Common myeloid progenitor, CD34-positive (primary cell): ENCODE results near the gene SGMS1.

Experiments used
- CTCF ChIA-PET: fragments of 350-600 bp; sonication (Branson Sonifier 250); formaldehyde crosslinking; loops from one replicate; lab custom pipeline; 2021; ENCODE audit warnings: antibody characterized with exemption; lab: Charles Lee
- POLR2A ChIA-PET: fragments of 350-600 bp; sonication (Branson Sonifier 250); formaldehyde crosslinking; loops from one replicate; lab custom pipeline; 2021; ENCODE audit warnings: antibody characterized with exemption; lab: Charles Lee
- DNase-seq, 3 donors: peaks; one replicate each; pipeline versions ENCODE4 v3.0.0 to v3.0.0-alpha.2; 2013
- H3K27ac ChIP-seq, 2 experiments: 1 replicate in 1 of 2; 2 replicates in 1 of 2; pipeline ENCODE4 v1.7.0; 2013; ENCODE audit warnings: inconsistent platforms in 2 of 2, low read length in 2 of 2, mild to moderate bottlenecking in 2 of 2, low read depth in 1 of 2, moderate library complexity in 1 of 2; ENCODE audit not compliant: severe bottlenecking in 2 of 2, insufficient read depth in 1 of 2, poor library complexity in 1 of 2
- H3K27me3 ChIP-seq, 5 experiments: replicated peaks in 2 of 5; 1 replicate in 3 of 5; 2 replicates in 2 of 5; pipeline versions ENCODE4 v1.6.1 to v1.7.0; 2013; ENCODE audit warnings: low read length in 4 of 5, mild to moderate bottlenecking in 2 of 5, moderate library complexity in 2 of 5, inconsistent platforms in 1 of 5; ENCODE audit not compliant: insufficient read depth in 5 of 5, control insufficient read depth in 4 of 5
- H3K36me3 ChIP-seq, 4 experiments: 1 replicate in 2 of 4; 2 replicates in 2 of 4; pipeline versions ENCODE4 v1.6.1 to v1.7.0; 2013; ENCODE audit warnings: low read length in 3 of 4, control low read depth in 1 of 4, mild to moderate bottlenecking in 1 of 4; ENCODE audit not compliant: control insufficient read depth in 4 of 4, insufficient read depth in 4 of 4
- H3K4me1 ChIP-seq, 4 experiments: 1 replicate in 3 of 4; 2 replicates in 1 of 4; pipeline versions ENCODE4 v1.6.1 to v1.7.1; 2013; ENCODE audit warnings: low read length in 3 of 4, mild to moderate bottlenecking in 3 of 4, control low read depth in 1 of 4, inconsistent platforms in 1 of 4, moderate library complexity in 1 of 4; ENCODE audit not compliant: control insufficient read depth in 4 of 4, insufficient read depth in 4 of 4; ENCODE audit errors: control extremely low read depth in 1 of 4
- H3K4me3 ChIP-seq, 7 experiments: 1 replicate in 4 of 7; 2 replicates in 3 of 7; pipeline versions ENCODE4 v1.5.1 to v1.7.0; 2013; ENCODE audit warnings: mild to moderate bottlenecking in 7 of 7, low read length in 6 of 7, moderate library complexity in 6 of 7, inconsistent platforms in 2 of 7, low read depth in 2 of 7, control low read depth in 1 of 7; ENCODE audit not compliant: insufficient read depth in 4 of 7, control insufficient read depth in 1 of 7; ENCODE audit errors: extremely low read depth in 1 of 7
- H3K9me3 ChIP-seq, 5 experiments: 1 replicate in 4 of 5; 2 replicates in 1 of 5; pipeline versions ENCODE4 v1.6.1 to v1.7.1; 2013; ENCODE audit warnings: low read length in 4 of 5, mild to moderate bottlenecking in 2 of 5, inconsistent platforms in 1 of 5, low read depth in 1 of 5, moderate library complexity in 1 of 5; ENCODE audit not compliant: control insufficient read depth in 4 of 5, insufficient read depth in 2 of 5; ENCODE audit errors: control extremely low read depth in 1 of 5
- WGBS: methylation state at CpG from one replicate; pipeline ENCODE4 v1.1.5; 2013; ENCODE audit not compliant: insufficient coverage; 5-methylcytosine and 5-hydroxymethylcytosine counted together

The SGMS1 gene

DNA sequence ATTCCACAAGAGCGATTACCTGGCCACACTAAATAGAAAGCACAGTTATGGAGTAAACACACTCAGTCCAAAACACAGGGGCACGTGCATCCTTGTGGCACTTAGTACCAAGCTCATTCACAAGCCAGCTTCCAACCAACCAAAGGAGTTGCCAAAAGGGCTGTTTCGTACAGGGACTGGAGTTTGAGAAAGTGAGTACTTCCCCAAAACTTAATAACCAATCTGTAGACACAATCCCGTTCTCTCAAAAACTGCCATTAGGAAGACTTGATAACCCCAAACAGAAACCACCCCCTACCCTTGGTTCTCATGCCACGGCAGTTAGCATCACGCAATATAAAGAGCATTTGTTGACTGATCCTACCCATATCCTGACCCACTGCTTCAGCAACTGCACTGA, 206.3 kb downstream of the SGMS1 start:
- peak; percentile 20 to 73 (median 72) for DNase-seq
- peak overlapping the region in 6 of 7 experiments; percentile 69 to 85 (median 74) for H3K4me3 ChIP-seq
- H3K27me3 ChIP-seq, result no peaks in the 10 kb centered on the region
- H3K27ac ChIP-seq, result peak overlapping the region in 1 of 2 experiments; percentile 63
- no peaks in the 10 kb centered on the region for H3K9me3 ChIP-seq
- 50% methylated on average over 6 of the region's 6 CpGs for WGBS
- CTCF ChIA-PET, result interaction anchor here (6.4 kb wide), 1 partner anchor 49 kb away, joined by 33 read pairs; no protein-coding TSS in a partner anchor
- no peaks in the 10 kb centered on the region for H3K36me3 ChIP-seq
- peaks cover 10 to 26% (median 13%) of the 10 kb centered on the region in 4 experiments for H3K4me1 ChIP-seq
- POLR2A ChIA-PET, result no interaction called here

DNA sequence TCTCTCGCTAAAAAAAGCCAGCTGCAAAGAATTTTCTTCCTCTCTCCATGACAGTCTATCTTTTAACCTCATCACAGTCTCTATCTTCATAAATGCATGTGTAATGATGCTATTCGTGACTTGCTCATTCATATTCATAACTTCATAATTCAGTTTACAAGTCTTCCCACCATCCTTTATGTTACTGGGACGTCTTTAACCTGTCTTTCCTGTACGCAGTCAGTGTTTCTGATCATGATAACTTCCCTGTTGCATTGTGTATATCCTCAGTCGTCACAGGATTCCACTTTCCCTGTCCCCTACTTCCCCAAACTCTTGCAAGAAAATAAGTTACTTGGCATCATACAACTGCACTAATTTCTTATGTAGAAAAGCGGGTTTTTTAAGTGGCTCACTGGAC, 206.9 kb downstream of the SGMS1 start:
- no peak overlapping the region for H3K4me3 ChIP-seq
- H3K36me3 ChIP-seq, result no peaks in the 10 kb centered on the region
- H3K27ac ChIP-seq, result no peak overlapping the region
- H3K9me3 ChIP-seq, result no peaks in the 10 kb centered on the region
- no peak for DNase-seq
- CTCF ChIA-PET, result no interaction called here
- H3K4me1 ChIP-seq, result peaks cover 10 to 23% (median 13%) of the 10 kb centered on the region in 4 experiments
- 92% methylated on average over 5 of the region's 6 CpGs for WGBS
- POLR2A ChIA-PET, result interaction anchor here (0.6 kb wide), 1 partner anchor 17 kb away, joined by 4 read pairs; no protein-coding TSS in a partner anchor
- H3K27me3 ChIP-seq, result no peaks in the 10 kb centered on the region

DNA sequence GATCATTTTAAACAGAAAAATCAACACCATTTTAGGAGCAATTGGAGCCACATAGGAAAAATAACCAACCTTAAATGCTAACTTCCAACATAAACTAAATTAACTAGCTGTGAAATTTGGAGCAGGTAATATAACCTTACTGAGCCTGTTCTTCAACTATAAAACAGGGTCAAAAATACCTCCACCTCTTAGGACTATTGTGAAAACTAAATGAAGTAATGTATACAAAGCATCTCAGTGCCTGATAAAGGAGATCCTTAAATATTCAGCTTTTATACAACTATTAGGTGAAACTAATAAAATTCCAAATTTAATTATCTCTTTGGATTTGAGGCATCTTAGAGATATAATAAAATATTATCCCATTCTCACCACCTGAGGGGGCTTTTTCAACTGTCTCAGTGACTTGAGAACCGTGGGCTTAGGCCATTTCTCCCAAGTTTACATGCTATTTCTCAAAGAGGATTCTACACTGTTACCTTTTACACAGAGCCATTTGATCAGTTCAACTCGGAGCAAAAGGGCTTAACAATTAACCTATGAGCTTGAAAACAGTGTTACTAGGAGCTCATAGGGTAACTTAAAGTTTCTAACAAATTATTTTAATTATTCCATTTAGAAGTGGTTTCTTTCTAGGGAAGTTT, 207.5 kb downstream of the SGMS1 start:
- POLR2A ChIA-PET, result interaction anchor here (0.6 kb wide), 1 partner anchor 17 kb away, joined by 4 read pairs; no protein-coding TSS in a partner anchor
- DNase-seq, result no peak
- CTCF ChIA-PET, result interaction anchor here (0.7 to 1.3 kb wide), 3 partner anchors 16 to 49 kb away, joined by 3 to 7 read pairs (median 3); no protein-coding TSS in a partner anchor
- no peaks in the 10 kb centered on the region for H3K27me3 ChIP-seq
- H3K27ac ChIP-seq, result peak overlapping the region in 1 of 2 experiments; percentile 57
- peaks cover 6 to 23% (median 11%) of the 10 kb centered on the region in 4 experiments for H3K4me1 ChIP-seq
- no peak overlapping the region for H3K4me3 ChIP-seq
- H3K36me3 ChIP-seq, result peaks cover 0 to 2% (median 0%) of the 10 kb centered on the region in 4 experiments
- H3K9me3 ChIP-seq, result no peaks in the 10 kb centered on the region
- 100% methylated on average over 1 of the region's 2 CpGs for WGBS

DNA sequence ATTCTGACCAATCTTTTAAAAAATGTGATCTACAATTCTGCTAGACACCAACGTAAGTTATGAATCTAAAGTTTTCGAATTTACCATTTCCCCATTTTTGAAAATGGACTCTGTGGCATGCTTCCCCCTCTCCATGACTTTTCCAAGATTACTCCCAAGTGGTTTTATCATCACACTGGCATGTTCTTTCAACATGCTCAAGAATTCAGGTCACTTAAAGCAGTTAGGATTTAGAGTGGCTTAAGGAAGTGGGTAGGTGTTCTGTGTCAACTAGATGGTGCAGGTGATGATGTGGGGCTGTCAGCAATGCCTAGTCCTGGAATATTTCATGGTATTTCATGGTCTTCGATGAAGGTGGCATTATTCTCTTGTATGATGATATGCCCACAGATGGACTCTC, 208.5 kb downstream of the SGMS1 start:
- CTCF ChIA-PET, result interaction anchor here (0.9 to 1.3 kb wide), 2 partner anchors 15 to 48 kb away, joined by 3 to 7 read pairs; no protein-coding TSS in a partner anchor

DNA sequence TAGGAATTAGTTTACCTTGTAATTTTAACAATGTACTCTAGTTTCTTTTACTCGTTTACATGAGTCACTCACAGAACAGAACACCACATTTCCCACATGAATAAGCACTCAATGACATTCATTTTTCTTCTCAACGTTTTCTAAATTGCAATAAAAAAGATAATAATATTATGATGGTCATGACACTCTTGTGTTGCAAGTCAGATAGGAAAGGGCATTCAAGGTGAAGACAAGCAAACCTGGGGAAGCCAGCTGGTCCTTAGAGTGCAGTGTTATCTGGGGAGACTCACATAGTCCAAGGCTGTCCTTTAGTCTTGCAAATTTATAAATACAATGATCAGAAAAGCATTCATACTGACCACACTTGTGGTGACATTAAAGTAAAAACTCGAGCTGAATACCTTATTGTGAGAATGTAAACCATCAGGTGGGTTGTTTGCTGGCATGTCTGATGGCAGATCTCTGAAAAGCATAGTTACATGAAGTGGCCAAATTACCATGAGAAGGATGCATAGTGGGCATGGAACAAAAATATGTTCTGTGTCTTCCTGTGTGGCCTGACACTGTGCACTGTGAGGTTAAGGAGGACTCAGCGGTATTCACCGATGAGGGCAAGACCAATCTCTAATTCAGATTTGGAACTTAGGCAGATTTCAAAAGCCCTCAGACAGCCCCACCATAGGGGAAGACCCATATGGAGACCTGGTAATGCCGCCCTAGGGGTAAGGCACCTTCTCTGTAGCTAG, 213.5 kb downstream of the SGMS1 start:
- no peaks in the 10 kb centered on the region for H3K4me1 ChIP-seq
- POLR2A ChIA-PET, result no interaction called here
- peaks cover 0 to 4% (median under 1%) of the 10 kb centered on the region in 4 experiments for H3K36me3 ChIP-seq
- no peak for DNase-seq
- WGBS, result 92% methylated on average over 4 of the region's 6 CpGs
- H3K27me3 ChIP-seq, result no peaks in the 10 kb centered on the region
- H3K27ac ChIP-seq, result no peak overlapping the region
- CTCF ChIA-PET, result interaction anchor here (1.0 to 2.1 kb wide), 4 partner anchors 10 to 24 kb away, joined by 3 to 5 read pairs (median 4); no protein-coding TSS in a partner anchor
- H3K9me3 ChIP-seq, result peaks cover 0 to 8% (median 4%) of the 10 kb centered on the region in 5 experiments
- no peak overlapping the region for H3K4me3 ChIP-seq

More for the DNA sequence above, 208.5 kb downstream of the SGMS1 start:
- 100% methylated on average over 3 of the region's 3 CpGs for WGBS
- H3K36me3 ChIP-seq, result peaks cover 0 to 2% (median 0%) of the 10 kb centered on the region in 4 experiments
- H3K4me1 ChIP-seq, result peaks cover 5 to 18% (median 11%) of the 10 kb centered on the region in 4 experiments
- H3K27me3 ChIP-seq, result no peaks in the 10 kb centered on the region
- H3K9me3 ChIP-seq, result no peaks in the 10 kb centered on the region
- peak overlapping the region in 1 of 2 experiments; percentile 57 for H3K27ac ChIP-seq
- POLR2A ChIA-PET, result no interaction called here
- DNase-seq, result no peak
- H3K4me3 ChIP-seq, result no peak overlapping the region

DNA sequence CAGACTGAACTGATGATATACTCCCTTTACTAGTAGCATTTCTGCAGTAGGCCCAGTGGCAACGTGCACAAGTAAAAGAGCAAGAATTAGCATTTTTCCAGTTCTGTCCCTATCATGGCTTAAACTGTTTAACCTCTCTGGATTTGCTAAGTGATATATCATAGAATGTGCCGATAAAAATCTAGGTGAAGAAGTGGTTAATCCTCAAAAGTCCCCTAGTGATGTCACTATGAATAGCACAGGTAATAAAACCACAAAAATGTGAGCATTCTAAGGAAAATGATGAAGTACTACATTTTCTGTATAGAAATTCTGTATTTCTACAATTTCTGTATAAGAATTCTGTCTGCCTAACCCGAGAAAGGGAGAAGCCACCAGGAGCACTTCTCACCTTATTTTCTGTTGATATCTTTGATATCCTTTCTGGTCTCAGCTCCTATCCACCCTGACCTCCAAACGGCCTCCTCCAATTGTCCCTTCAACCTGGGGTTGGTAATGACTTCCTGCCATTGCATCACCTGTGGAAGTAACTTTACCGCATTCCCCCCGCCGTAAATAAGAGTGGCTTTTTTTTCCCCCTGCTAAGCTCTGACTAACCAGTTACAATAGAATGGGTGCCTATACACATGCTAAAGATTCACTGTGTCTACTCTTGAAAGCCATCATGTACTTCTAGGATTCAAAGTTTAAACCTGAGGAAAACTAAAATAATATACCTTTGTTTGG, 216.5 kb downstream of the SGMS1 start:
- H3K4me3 ChIP-seq, result no peak overlapping the region
- ChIA-PET POLR2A (no interaction called here), CTCF (interaction anchor here (0.6 kb wide), 1 partner anchor 133 kb away, joined by 3 read pairs; no protein-coding TSS in a partner anchor)
- H3K4me1 ChIP-seq, result no peaks in the 10 kb centered on the region
- peaks cover 0 to 8% (median 4%) of the 10 kb centered on the region in 5 experiments for H3K9me3 ChIP-seq
- peaks cover 0 to 4% (median under 1%) of the 10 kb centered on the region in 4 experiments for H3K36me3 ChIP-seq
- DNase-seq, result no peak
- 71% methylated on average over 5 of the region's 7 CpGs for WGBS
- no peaks in the 10 kb centered on the region for H3K27me3 ChIP-seq
- no peak overlapping the region for H3K27ac ChIP-seq
